Thyroid gland (tissue), 4 donors: Measurements from ENCODE around the gene UBXN7.

Experiments used
- CTCF ChIP-seq, 6 experiments: fragments of 200-600 bp in 3 of 6; fragments of 450-650 bp in 3 of 6; sonication (generic) in 3 of 6; IDR thresholded peaks; one replicate each; pipeline ENCODE4 v1.5.1; 2016 to 2019; ENCODE audit warnings: antibody characterized with exemption in 6 of 6, mild to moderate bottlenecking in 2 of 6, inconsistent platforms in 1 of 6, moderate library complexity in 1 of 6
- POLR2A ChIP-seq, 2 donors: fragments of 450-650 bp; IDR thresholded peaks; one replicate each; pipeline ENCODE4 v1.6.1; 2017; ENCODE audit warnings: antibody characterized with exemption in 2 of 2, mild to moderate bottlenecking in 2 of 2, moderate library complexity in 1 of 2

- no peak for TF ChIP-seq CTCF (IDR thresholded peaks at IDR 0.05)
- TF ChIP-seq POLR2A (IDR thresholded peaks at IDR 0.05) = no peak
Measured at GRCh38 chr3:196423044-196423781, 9.0 kb downstream of the UBXN7 start.
